Sigmoid colon (tissue), 4 donors: Measurements from ENCODE around the gene NFIC.
"Not testable (repeated sequence)": the region's sequence is repeated elsewhere in the genome, so short reads cannot be mapped to it uniquely, and the experiment has no call there.

ENCODE experiments used
- CTCF ChIP-seq, 4 experiments: fragments of 450-650 bp in 3 of 4; fragments of 200-600 bp in 1 of 4; IDR thresholded peaks; one replicate each; pipeline ENCODE4 v1.5.1; 2016 to 2019; ENCODE audit warnings: antibody characterized with exemption in 4 of 4, mild to moderate bottlenecking in 3 of 4, moderate library complexity in 2 of 4
- EP300 ChIP-seq, 4 donors: sonication (generic); formaldehyde crosslinking; IDR thresholded peaks; one replicate each; pipeline ENCODE4 v1.6.1; 2017; ENCODE audit warnings: antibody characterized with exemption in 4 of 4
- POLR2A ChIP-seq, 2 donors: fragments of 450-650 bp; IDR thresholded peaks; one replicate each; pipeline ENCODE4 v1.6.1; 2016; ENCODE audit warnings: antibody characterized with exemption in 2 of 2, mild to moderate bottlenecking in 2 of 2, moderate library complexity in 2 of 2

GRCh38 chr19:3430366-3430680, 63.9 kb downstream of the NFIC start:
- TF ChIP-seq CTCF, EP300, POLR2A (IDR thresholded peaks at IDR 0.05): not testable (repeated sequence)
